ENCODE measurements around the gene SLC12A4.
"Not testable (repeated sequence)": the region's sequence is repeated elsewhere in the genome, so short reads cannot be mapped to it uniquely, and the experiment has no call there.

The SLC12A4 gene

GRCh38 chr16:67924140-67924906 lies 44.1 kb downstream of the SLC12A4 start:
- no peak for DNase-seq

GRCh38 chr16:67923414-67924116 lies 44.9 kb downstream of the SLC12A4 start:
- no peak for DNase-seq

- peak in 1 of 2 experiments; percentile 27 for DNase-seq
Observed at GRCh38 chr16:67922740-67923139, 45.7 kb downstream of the SLC12A4 start.

GRCh38 chr16:67922221-67922620 lies 46.2 kb downstream of the SLC12A4 start:
- DNase-seq, result no peak

- DNase-seq, result no peak
Observed at GRCh38 chr16:67919622-67920221, 48.7 kb downstream of the SLC12A4 start.

- DNase-seq, result no peak
Observed at GRCh38 chr16:67917852-67918236, 50.6 kb downstream of the SLC12A4 start.

- peak; percentile 24 to 55 for DNase-seq
Observed at GRCh38 chr16:67917140-67917851, 51.1 kb downstream of the SLC12A4 start.

- DNase-seq, result no peak
Observed at GRCh38 chr16:67915831-67916723, 52.4 kb downstream of the SLC12A4 start.

- not testable (repeated sequence) for DNase-seq
Observed at GRCh38 chr16:67915496-67915769, 53.0 kb downstream of the SLC12A4 start.

GRCh38 chr16:67914758-67915495 lies 53.5 kb downstream of the SLC12A4 start:
- no peak for DNase-seq

- DNase-seq, result no peak
Observed at GRCh38 chr16:67910158-67910557, 58.3 kb downstream of the SLC12A4 start.

GRCh38 chr16:67909056-67909742 lies 59.2 kb downstream of the SLC12A4 start:
- DNase-seq, result no peak

GRCh38 chr16:67907397-67908180 lies 60.8 kb downstream of the SLC12A4 start:
- DNase-seq, result no peak

- no peak for DNase-seq
Observed at GRCh38 chr16:67902831-67903230, 65.6 kb downstream of the SLC12A4 start.

- DNase-seq, result no peak
Observed at GRCh38 chr16:67901734-67902133, 66.7 kb downstream of the SLC12A4 start.

- DNase-seq, result no peak
Observed at GRCh38 chr16:67897231-67897630, 71.2 kb downstream of the SLC12A4 start.

- no peak for DNase-seq
Observed at GRCh38 chr16:67893743-67894399, 74.6 kb downstream of the SLC12A4 start.
